ENCODE results near the gene LHX8.

GRCh38 chr1:75136921-75137641 lies 2.9 kb downstream of the LHX8 start:
- TF ChIP-seq CTCF (IDR thresholded peaks at IDR 0.05) (no peak), EZH2 (IDR thresholded peaks at IDR 0.05; ENCODE audit: borderline replicate concordance, insufficient read depth, low read depth, low read length, poor library complexity, severe bottlenecking) (no peak)
